K562 (cell line): ENCODE results near the gene PAEP. TPM values are rescaled to one million over a fixed set of nuclear protein-coding genes. Genes with fewer than 3 reads are reported as not detected.

Experiments used
- ATAC-seq: fragments of 200-7000 bp; cut with Tn5 transposase; 3 replicates; pipeline ENCODE4 v1.9.1; 2020; ENCODE audit warnings: moderate library complexity
- BruUV-seq: library from RNA; stranded (reverse); fragments of 400-500 nt; replicated peaks from 2 replicates; lab custom pipeline; 2021; lab: Mats Ljungman, UMichigan
- CTCF ChIA-PET: fragments of 300-600 bp; formaldehyde crosslinking; extraction: SDS; loops from one replicate; lab custom pipeline; 2021; ENCODE audit warnings: low intra/inter-chr PET ratio; lab: Yijun Ruan, JAX
- POLR2A ChIA-PET: fragments of 300-600, 350-650 bp; sonication (Branson Sonifier 250); formaldehyde crosslinking; extraction: SDS; loops from one replicate; lab custom pipeline; 2021; ENCODE audit warnings: antibody characterized with exemption, inconsistent platforms; lab: Yijun Ruan, JAX
- DNase-seq, 4 experiments: peaks; one replicate each; pipeline versions ENCODE4 v3.0.0 to v3.0.0-alpha.2; 2011 to 2018; ENCODE audit warnings: low spot score in 3 of 4, mixed read lengths in 3 of 4; ENCODE audit errors: extremely low read depth in 1 of 4
- FAIRE-seq: peaks from 2 replicates; lab custom pipeline; 2011; peaks lifted over from hg19 to GRCh38; lab: Jason Lieb, UNC
- H2AFZ ChIP-seq: 2 replicates; pipeline ENCODE4 v1.6.0; 2011; ENCODE audit warnings: low read depth, low read length, control low read depth, inconsistent platforms
- H3K27ac ChIP-seq: fragments of 200-600 bp; 3 replicates; pipeline ENCODE4 v1.8.0; 2011; ENCODE audit warnings: low read depth, mild to moderate bottlenecking, control low read depth, inconsistent platforms, low read length, moderate library complexity, mixed read lengths; ENCODE audit errors: extremely low read depth
- H3K27me3 ChIP-seq, 2 experiments: fragments of 300-600 bp in 1 of 2; 2 replicates in 1 of 2; 3 replicates in 1 of 2; pipeline versions ENCODE4 v1.6.0 to v1.8.0; 2011; ENCODE audit warnings: inconsistent platforms in 2 of 2, low read length in 2 of 2, mild to moderate bottlenecking in 1 of 2, mixed read lengths in 1 of 2, moderate library complexity in 1 of 2; ENCODE audit not compliant: control insufficient read depth in 2 of 2, insufficient read depth in 2 of 2
- H3K36me3 ChIP-seq: fragments of 300-600 bp; 3 replicates; pipeline ENCODE4 v1.8.0; 2011; ENCODE audit warnings: mild to moderate bottlenecking, low read length, inconsistent platforms; ENCODE audit not compliant: control insufficient read depth, insufficient read depth
- H3K4me1 ChIP-seq, 2 experiments: fragments of 200-600 bp in 1 of 2; replicated peaks in 1 of 2; 2 replicates in 1 of 2; 3 replicates in 1 of 2; pipeline versions ENCODE4 v1.5.1 to v1.8.0; 2011; ENCODE audit warnings: inconsistent platforms in 2 of 2, low read length in 2 of 2, mild to moderate bottlenecking in 1 of 2, mixed read lengths in 1 of 2, moderate library complexity in 1 of 2; ENCODE audit not compliant: control insufficient read depth in 2 of 2, insufficient read depth in 2 of 2
- H3K4me2 ChIP-seq: 2 replicates; pipeline ENCODE4 v1.6.1; 2011; ENCODE audit warnings: low read length, control low read depth, inconsistent platforms, mixed read lengths; ENCODE audit not compliant: insufficient read depth
- H3K4me3 ChIP-seq: fragments of 200-600 bp; sonication (generic), shearing (Covaris generic); 2 replicates; pipeline ENCODE4 v1.5.1; 2016; ENCODE audit warnings: control low read depth, inconsistent platforms
- H3K79me2 ChIP-seq: fragments of 200-600 bp; 3 replicates; pipeline ENCODE4 v1.8.0; 2011; ENCODE audit warnings: low read length, inconsistent platforms; ENCODE audit not compliant: control insufficient read depth, insufficient read depth
- H3K9ac ChIP-seq, 2 experiments: 2 replicates each; pipeline versions ENCODE4 v1.6.0 to v1.6.1; 2011; ENCODE audit warnings: low read depth in 2 of 2, low read length in 2 of 2, control low read depth in 1 of 2, inconsistent platforms in 1 of 2, mild to moderate bottlenecking in 1 of 2, mixed read lengths in 1 of 2; ENCODE audit not compliant: insufficient read depth in 1 of 2
- H3K9me1 ChIP-seq: one replicate; pipeline ENCODE4 v1.6.0; 2011; ENCODE audit warnings: inconsistent platforms, mild to moderate bottlenecking, low read length, moderate library complexity; ENCODE audit not compliant: control insufficient read depth, insufficient read depth
- H3K9me3 ChIP-seq: replicated peaks from 2 replicates; pipeline ENCODE4 v1.5.1; 2011; ENCODE audit warnings: low read depth, low read length, inconsistent platforms; ENCODE audit not compliant: control insufficient read depth, insufficient read depth
- H4K20me1 ChIP-seq: replicated peaks from 2 replicates; pipeline ENCODE4 v1.6.1; 2011; ENCODE audit warnings: low read length, inconsistent platforms, mixed read lengths; ENCODE audit not compliant: control insufficient read depth, insufficient read depth
- CBFA2T3 ChIP-seq: fragments of 450-650 bp; IDR thresholded peaks from 2 replicates; pipeline ENCODE4 v1.6.1; 2017
- NEUROD1 ChIP-seq: fragments of 150-350 bp; IDR thresholded peaks from 2 replicates; pipeline ENCODE4 v1.6.1; 2014; ENCODE audit warnings: borderline replicate concordance, low read length, low read depth; ENCODE audit not compliant: partially characterized antibody
- NR1H2 ChIP-seq: sonication (generic); formaldehyde crosslinking; IDR thresholded peaks from 2 replicates; pipeline ENCODE4 v1.4.0; 2020; ENCODE audit warnings: mild to moderate bottlenecking, missing genetic modification reagents
- NR3C1 ChIP-seq: sonication (generic); formaldehyde crosslinking; IDR thresholded peaks from 2 replicates; pipeline ENCODE4 v1.8.1; 2022; ENCODE audit warnings: missing genetic modification reagents
- RB1 ChIP-seq: fragments of 450-650 bp; IDR thresholded peaks from 2 replicates; pipeline ENCODE4 v1.6.1; 2017; ENCODE audit warnings: low read depth, mild to moderate bottlenecking
- RBFOX2 ChIP-seq: fragments of 200-400 bp; formaldehyde crosslinking; IDR thresholded peaks from 2 replicates; pipeline ENCODE4 v1.6.1; 2017; ENCODE audit warnings: low read depth, mild to moderate bottlenecking, low read length, moderate library complexity
- ZNF584 ChIP-seq: fragments of 200-800 bp; sonication (Bioruptor generic); IDR thresholded peaks from 2 replicates; pipeline ENCODE4 v1.6.1; 2016; ENCODE audit warnings: low read depth, mild to moderate bottlenecking, missing genetic modification characterization, missing compliant biosample characterization
- WGBS: fragments of 100-300 bp; shearing (Covaris generic); methylation state at CpG from one replicate; pipeline ENCODE4 v1.1.6; 2016; ENCODE audit warnings: low coverage, mixed read lengths; ENCODE audit not compliant: insufficient coverage; ENCODE audit errors: missing lambda C conversion rate; 5-methylcytosine and 5-hydroxymethylcytosine counted together
- in situ Hi-C: fragments of 300-500 bp; cut with MboI; formaldehyde crosslinking; loops from 4 replicates; pipeline ENCODE4 v1.15.0; 2018; ENCODE audit warnings: inconsistent platforms, mixed read lengths
- intact Hi-C: fragments of 100-400 bp; cut with micrococcal nuclease; formaldehyde crosslinking; loops from 2 replicates; pipeline ENCODE4 v1.14.2; 2022
- polyA plus RNA-seq, 8 experiments: library from polyadenylated mRNA; depleted of rRNA in 4 of 8; stranded (reverse) in 5 of 8; unstranded in 3 of 8; fragments of >200 nt; fragmentation: Nextera tagmentation in 2 of 8; fragmentation: Illumina TruSeq in 1 of 8; extraction: Ambion mirVana in 2 of 8; extraction: Trizol in 1 of 8; gene quantifications; 2 replicates each; pipeline versions ENCODE4 v1.2.1 to v1.2.3, GENCODE V29; 2011 to 2014; ENCODE audit warnings: inconsistent platforms in 1 of 8, missing spikeins in 1 of 8
- total RNA-seq, 7 experiments: library from RNA; depleted of rRNA in 6 of 7; stranded (reverse); fragments of >200 nt in 6 of 7; fragmentation: Illumina TruSeq in 2 of 7; extraction: Trizol in 2 of 7; gene quantifications; 2 replicates each; pipeline versions ENCODE4 v1.2.1 to v1.2.3, GENCODE V29; 2011 to 2021; ENCODE audit warnings: low replicate concordance in 1 of 7

PAEP gene
- total and polyA plus RNA-seq, 9 of the 15 experiments (the other 6 are each of a cell fraction or from before 2014, with no cell fraction given), result 0.22 to 4.5 (median 0.58) TPM

DNA sequence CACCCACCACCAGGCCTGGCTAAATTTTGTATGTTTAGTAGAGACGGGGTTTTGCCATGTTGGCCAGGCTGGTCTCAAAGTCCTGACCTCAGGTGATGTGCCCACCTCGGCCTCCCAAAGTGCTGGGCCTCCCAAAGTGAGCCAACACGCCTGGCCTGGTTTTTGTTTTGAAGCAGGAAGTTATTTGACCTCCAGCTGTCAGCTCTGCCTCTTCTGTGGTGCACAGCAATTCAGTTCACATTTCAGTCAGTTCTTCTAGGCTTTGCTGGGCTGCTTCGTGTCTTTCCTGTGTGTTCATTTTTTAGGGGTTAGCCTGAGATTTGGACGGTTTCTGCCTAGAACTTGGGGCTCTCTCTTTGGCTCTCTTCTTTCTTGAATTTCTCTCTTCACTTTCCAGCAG is 31.4 kb upstream of the PAEP start (continued):
- TF ChIP-seq CBFA2T3, result no peak
- TF ChIP-seq NR3C1 (CRISPR knock-in tag), result no peak
- TF ChIP-seq NEUROD1, result no peak
- TF ChIP-seq RBFOX2, result no peak
- TF ChIP-seq NR1H2, result no peak
- TF ChIP-seq, all 486 proteins: peak for 0

DNA sequence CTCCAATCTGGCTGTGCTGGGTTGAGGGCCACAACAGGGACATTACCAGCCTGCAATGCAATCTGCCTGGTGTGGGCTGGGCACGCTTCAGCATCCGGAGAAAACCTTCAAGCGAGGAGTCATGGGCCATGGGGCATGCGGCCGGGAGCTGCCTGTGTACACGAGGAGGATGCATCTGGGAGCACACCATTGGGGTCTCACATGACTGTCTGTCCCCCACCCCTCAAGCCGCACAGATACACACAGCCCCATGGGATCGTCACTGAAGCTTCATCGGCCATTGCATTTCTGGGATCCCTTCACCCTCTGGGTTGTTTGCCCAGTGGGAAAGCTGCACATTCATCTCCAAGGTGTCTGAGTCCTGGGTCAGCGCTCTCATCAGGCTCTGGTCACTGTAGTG is 30.5 kb upstream of the PAEP start:
- no peak overlapping the region for H2AFZ ChIP-seq
- WGBS, result 23% methylated on average over 10 of the region's 10 CpGs
- H3K4me3 ChIP-seq, result no peak overlapping the region
- no peaks in the 10 kb centered on the region for H3K9me3 ChIP-seq
- H3K9me1 ChIP-seq, result no peaks in the 10 kb centered on the region
- no peaks in the 10 kb centered on the region for H3K79me2 ChIP-seq
- FAIRE-seq (no peak), DNase-seq (no peak), ATAC-seq (no peak)
- no peak overlapping the region for H3K9ac ChIP-seq
- no peak overlapping the region for H3K27ac ChIP-seq
- H3K36me3 ChIP-seq, result no peaks in the 10 kb centered on the region
- peaks cover 8 to 26% of the 10 kb centered on the region in 2 experiments; a peak in 3 of 5 replicates for H3K27me3 ChIP-seq
- no peaks in the 10 kb centered on the region for H4K20me1 ChIP-seq
- BruUV-seq, result no TSS peak
- intact Hi-C loops, result no loop called here
- in situ Hi-C loops, result no loop called here
- POLR2A ChIA-PET, result interaction anchor here (0.6 kb wide), 1 partner anchor 634 kb away, joined by 3 read pairs; no protein-coding TSS in a partner anchor
- CTCF ChIA-PET, result no interaction called here
- H3K4me1 ChIP-seq, result peaks cover 9 to 13% of the 10 kb centered on the region in 2 experiments; a peak in 3 of 5 replicates
- no peak overlapping the region for H3K4me2 ChIP-seq
- no peak for TF ChIP-seq RB1
- TF ChIP-seq ZNF584 (CRISPR knock-in tag), result no peak
- TF ChIP-seq, all 486 proteins: peak for 0
